Fibroblast of lung (primary cell): ENCODE results near the gene PIEZO2.

Source experiments
- EZH2 ChIP-seq: IDR thresholded peaks from 2 replicates; pipeline ENCODE4 v1.5.1; 2012; ENCODE audit warnings: low read length, control low read depth, mild to moderate bottlenecking; ENCODE audit errors: missing control alignments
- TF ChIP-seq, protein P1 (sequence below), 2 donors: IDR thresholded peaks in 1 of 2; conservative IDR thresholded peaks in 1 of 2; 1 replicate in 1 of 2; 2 replicates in 1 of 2; pipeline ENCODE4 v1.5.1; 2011 to 2012; ENCODE audit warnings: low read length in 2 of 2, control low read depth in 1 of 2, inconsistent platforms in 1 of 2, low read depth in 1 of 2, mild to moderate bottlenecking in 1 of 2

GRCh38 chr18:10977042-10977441, 172.3 kb downstream of the PIEZO2 start:
- TF ChIP-seq, protein P1, sequence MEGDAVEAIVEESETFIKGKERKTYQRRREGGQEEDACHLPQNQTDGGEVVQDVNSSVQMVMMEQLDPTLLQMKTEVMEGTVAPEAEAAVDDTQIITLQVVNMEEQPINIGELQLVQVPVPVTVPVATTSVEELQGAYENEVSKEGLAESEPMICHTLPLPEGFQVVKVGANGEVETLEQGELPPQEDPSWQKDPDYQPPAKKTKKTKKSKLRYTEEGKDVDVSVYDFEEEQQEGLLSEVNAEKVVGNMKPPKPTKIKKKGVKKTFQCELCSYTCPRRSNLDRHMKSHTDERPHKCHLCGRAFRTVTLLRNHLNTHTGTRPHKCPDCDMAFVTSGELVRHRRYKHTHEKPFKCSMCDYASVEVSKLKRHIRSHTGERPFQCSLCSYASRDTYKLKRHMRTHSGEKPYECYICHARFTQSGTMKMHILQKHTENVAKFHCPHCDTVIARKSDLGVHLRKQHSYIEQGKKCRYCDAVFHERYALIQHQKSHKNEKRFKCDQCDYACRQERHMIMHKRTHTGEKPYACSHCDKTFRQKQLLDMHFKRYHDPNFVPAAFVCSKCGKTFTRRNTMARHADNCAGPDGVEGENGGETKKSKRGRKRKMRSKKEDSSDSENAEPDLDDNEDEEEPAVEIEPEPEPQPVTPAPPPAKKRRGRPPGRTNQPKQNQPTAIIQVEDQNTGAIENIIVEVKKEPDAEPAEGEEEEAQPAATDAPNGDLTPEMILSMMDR (conservative IDR thresholded peaks at IDR 0.05 in 1 of 2, IDR thresholded peaks at IDR 0.05 in 1 of 2; ENCODE audit: low read depth in 1 of 2, low read length in 2 of 2) = no peak
- no peak for TF ChIP-seq EZH2
